Epidermal melanocyte (primary cell): ENCODE data around the gene ATG12.
"Not testable (repeated sequence)": the region's sequence is repeated elsewhere in the genome, so short reads cannot be mapped to it uniquely, and the experiment has no call there.

Source experiments
- DNase-seq: peaks from one replicate; pipeline ENCODE4 v3.0.0; 2011; ENCODE audit warnings: low spot score; ENCODE audit not compliant: insufficient read length

Gene ATG12

DNA sequence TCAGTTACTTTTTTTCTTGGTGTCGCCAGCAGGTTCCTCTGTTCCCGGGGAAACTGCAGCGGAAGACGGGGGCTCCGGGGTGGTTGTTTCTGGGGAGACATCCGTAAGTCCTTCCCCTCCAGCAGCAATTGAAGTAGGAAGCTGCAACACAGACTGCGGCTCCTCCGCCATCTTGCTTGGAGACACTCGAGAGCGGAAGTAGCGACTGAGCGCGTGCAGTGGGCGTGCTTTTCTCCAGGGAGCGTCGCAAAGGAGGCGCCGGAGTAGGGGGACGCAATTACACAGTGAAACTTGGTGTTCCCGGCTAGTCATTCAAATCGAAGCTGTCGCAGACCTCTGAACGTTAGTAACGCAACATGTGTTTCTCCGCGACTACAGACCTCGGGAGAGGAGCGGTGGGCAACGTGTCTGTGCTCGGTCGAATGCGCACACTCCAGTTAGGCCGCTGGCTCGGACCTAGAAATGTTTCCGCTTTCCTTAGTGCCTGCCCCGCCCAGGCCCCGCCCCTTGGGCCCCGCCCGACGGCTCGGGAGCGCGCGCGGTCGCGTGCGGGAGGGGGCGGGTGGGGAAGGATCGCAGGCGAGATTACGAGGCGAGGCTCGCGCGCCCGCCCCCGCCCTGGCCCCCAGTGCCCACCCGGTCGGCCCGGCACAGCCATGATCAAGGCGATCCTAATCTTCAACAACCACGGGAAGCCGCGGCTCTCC is at the start of gene ATG12, which contains the start of gene AP3S1:
TSS of gene ATG12 (minus strand) at position 184 of the 707 bp plus-strand sequence. CDS start at position 171, 13 bp downstream.
TSS of gene AP3S1 (plus strand) at position 554 of the 707 bp plus-strand sequence. CDS start at position 657, 103 bp downstream.
- peak; percentile 64 for DNase-seq

DNA sequence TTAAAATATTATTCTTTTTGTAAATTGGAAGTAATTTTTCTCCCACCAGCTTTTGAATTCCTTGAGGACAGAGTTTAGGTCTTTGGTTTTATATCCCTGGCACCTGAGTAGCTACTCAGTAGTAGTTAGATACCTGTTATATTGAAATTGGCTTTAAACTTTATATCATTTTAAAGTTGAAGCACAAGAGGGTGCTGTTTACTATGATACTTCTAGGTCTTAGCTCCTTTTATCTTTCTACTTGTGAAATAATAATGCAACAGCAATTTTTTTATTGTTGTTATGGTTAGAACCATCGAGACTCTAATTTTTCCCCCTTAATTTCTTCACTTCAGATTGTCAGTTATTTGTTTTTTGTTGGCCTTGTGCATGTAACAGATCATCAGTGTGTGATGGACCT is 46.7 kb upstream of the ATG12 start:
- no peak for DNase-seq

DNA sequence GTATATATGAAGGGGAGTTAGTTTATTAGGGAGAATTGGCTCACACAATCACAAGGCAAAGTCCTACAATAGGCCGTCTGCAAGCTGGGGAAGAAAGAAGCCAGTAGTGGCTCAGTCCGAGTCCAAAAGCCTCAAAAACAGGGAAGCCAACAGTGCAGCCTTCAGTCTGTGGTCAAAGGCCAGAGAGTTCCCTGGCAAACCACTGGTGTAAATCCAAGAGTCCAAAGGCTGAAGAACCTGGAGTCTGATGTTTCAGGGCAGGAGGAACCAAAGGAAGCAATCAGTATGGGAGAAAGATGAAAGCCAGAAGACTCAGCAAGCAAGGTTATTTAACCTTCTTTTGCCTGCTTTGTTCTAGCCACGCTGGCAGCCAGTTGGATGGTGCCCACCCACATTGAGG is 43.8 kb upstream of the ATG12 start:
- DNase-seq, result not testable (repeated sequence)

- DNase-seq, result no peak
Measured at GRCh38 chr5:115884704-115885103, 43.3 kb upstream of the ATG12 start.

DNA sequence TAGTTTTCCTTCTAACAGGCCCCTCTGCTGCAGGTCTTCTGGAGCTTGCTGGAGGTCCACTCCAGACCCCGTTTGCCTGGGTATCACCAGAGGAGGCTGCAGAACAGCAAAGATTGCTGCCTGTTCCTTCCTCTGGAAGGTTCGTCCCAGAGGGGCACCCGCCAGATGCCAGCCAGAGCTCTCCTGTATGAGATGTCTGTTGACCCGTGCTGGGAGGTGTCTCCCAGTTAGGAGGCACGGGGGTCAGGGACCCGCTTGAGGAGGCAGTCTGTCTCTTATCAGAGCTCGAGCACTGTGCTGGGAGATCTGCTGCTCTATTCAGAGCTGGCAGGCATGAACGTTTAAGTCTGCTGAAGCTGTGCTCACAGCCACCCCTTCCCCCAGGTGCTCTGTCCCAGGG is 41.1 kb upstream of the ATG12 start:
- DNase-seq, result not testable (repeated sequence)

GRCh38 chr5:115877342-115877741 is 36.0 kb upstream of the ATG12 start:
- not testable (repeated sequence) for DNase-seq

DNA sequence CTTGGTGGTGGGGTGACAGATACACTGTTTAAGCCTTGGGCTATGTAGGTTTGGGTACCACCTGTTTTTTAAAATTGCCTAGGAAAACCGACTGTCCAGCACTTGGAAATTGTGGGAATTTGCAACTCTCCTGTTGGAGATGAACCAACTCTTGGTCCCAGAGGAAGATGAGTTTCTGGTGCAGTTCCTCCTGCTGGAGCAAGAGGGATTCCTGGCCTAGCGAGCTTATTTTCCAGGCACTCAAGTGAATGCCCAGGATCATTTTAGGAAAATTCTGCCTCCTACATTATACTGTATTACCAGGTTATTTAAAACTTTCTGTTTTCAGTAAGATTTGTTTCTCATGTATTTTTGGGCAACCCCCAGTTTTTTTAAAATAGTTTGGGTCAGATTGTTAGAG is 34.1 kb upstream of the ATG12 start:
- no peak for DNase-seq

DNA sequence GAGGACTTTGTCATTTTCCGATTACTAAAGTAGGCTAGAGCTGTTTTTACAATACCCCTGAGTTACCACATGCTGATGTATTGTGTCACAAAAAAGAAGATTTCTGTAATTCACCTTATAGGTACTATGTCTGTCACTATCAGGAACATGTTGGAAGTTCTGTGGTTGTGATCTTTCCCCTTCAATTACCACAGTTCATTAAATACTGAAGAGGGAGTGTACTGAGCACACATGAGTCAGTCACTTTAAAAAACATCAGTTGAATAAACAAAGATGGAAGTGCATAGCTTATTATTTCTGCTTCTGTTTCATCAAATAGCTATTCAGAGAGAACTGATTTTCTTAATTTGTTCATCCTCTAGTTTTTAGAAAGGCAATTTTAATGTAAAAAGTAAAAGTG is 32.0 kb upstream of the ATG12 start:
- DNase-seq, result no peak

DNA sequence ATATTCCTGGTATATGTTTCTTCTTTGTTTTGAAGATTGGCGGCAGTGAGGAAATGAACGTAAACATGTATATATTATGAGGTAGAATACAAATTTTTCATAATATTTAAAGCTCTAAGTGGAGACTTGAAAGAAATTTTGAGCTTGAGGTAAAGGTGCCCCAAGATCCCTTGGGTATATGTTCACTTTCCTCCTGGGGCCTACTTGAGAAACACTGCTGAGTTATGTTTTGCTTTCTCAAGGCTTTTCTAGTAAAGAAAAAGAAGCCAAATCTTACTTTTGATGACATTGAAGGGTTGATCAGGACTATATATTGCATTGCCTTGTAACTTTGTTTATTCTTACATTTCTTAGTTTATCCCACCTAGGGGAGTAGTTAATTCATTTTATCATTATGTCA is 31.1 kb upstream of the ATG12 start:
- no peak for DNase-seq

DNA sequence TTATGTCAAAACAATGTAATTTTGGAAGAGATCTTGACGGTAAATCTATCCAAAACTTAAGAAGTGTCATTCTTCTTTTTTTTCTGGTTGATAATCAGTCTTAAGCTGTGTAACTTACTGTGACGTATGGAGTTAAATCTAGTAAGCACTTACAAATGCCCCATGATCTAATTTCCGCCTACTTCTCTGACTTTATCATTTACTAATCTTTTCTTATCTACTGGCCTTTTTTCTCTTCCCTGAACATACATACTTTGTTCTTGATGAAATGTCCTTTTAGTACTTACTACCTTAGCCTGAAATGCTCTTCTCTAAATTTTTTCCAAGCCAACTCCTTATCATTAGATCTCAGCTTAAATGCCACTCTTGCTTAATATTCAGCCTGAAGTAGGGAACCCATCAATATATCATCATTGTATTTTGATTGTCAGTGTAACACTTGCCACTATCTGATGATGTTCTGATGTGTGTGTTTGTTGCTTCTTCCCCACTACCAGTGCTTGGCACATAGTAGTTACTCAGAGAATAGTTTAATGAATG is 28.0 kb upstream of the ATG12 start:
- DNase-seq, result no peak

DNA sequence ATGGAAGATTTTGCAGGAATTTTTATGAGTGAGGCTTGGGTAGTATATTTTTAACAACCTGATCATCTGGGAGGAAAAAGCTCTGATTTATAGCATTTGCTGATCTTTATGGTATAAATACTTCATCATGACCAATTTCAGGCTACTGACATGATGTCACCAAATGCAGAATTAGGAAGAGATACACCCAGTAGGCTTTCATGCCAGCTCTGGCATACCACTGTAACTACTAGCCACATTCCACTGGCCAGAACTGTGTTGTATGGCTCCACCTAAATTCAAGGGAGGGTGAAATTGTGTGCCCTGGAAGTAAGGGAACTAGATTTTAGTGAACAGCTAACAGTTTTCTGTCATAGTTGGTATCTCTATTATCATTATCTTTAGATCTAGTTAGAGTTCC is 18.0 kb upstream of the ATG12 start:
- no peak for DNase-seq

DNA sequence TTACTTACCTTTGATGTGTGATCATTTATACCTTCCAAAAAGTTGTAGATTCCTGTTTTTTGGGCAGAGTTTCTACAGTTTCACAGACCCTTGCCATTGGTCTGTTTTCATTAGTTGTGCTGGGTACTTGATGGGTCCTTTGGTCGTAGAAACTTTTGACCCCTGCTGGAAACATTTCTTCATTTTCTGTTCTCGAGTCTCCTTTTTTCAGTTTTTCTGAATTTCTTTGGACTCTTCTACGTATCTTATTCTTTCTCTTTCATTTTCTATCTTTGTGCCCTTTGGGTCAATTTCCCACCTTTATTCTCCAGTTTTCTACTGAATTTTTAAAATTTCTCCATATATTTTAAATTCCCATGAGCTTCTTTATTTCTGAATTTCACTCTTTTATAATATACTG is 17.0 kb upstream of the ATG12 start:
- DNase-seq, result no peak

DNA sequence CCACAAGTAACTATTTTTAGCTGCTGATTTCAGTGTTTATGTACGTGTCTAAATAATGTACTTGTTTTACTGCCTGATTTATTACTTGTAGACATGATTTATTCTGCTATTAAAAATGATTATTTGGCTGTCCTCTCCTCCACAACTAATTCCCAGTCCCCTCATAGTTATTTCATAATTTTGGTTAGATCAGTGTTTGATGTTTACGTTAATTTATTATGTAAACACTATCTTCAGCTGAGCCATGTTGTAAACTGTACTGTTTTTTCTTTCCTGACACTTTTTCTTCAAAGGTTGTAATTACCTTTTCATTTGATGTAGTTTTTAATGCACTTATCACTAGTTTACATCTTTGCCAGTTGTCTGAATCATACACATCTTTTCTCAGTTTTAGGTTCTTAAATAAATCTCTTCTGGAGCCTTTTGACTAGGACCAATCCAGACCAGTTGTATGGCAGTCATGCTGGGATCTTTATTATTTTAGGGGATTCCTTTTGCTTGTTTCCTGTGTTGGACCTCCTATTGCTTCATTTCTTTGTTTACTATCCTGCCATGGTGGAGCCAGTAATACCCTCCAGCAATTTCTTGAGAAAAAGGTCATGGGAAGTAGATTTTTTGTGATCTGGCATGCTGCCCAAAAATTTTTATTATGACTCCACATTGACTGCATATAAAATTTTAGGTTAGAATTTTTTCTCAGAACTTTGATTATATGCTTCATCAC is 16.4 kb upstream of the ATG12 start:
- no peak for DNase-seq

GRCh38 chr5:115857057-115857479 is 15.7 kb upstream of the ATG12 start:
- no peak for DNase-seq

GRCh38 chr5:115855959-115856358 is 14.6 kb upstream of the ATG12 start:
- no peak for DNase-seq

GRCh38 chr5:115854139-115854538 is 12.8 kb upstream of the ATG12 start:
- no peak for DNase-seq

DNA sequence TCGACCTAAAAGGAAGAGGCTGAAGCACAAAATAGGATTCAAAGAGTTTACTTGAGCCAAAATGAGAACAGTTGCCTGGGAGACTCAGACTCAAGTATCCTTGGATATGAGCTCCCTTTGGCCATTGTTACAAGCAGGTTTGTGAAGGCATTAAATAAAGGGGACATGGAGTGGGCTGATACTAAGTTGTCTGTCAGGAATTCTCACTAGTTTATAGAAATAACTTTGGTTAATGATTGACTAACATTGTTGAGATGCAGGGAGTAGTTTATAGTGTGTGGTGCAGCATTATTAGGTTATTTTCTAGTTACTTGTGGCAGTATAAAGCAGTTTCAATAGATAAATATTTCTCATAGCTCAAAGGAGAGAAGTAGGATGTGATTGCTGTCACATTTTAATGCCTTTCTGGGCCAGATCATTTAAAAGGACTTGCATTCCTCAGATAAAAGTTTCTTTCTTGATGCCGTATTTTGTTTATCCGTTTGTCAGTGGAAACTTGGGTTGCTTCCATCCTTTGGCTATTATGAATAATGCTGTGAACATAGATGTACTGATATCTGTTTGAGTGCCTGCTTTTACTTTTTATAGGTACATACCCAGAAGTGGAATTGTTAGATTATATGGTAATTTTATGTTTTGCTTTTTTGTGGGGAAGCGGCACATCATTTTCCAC is 9.5 kb upstream of the ATG12 start:
- DNase-seq, result no peak

DNA sequence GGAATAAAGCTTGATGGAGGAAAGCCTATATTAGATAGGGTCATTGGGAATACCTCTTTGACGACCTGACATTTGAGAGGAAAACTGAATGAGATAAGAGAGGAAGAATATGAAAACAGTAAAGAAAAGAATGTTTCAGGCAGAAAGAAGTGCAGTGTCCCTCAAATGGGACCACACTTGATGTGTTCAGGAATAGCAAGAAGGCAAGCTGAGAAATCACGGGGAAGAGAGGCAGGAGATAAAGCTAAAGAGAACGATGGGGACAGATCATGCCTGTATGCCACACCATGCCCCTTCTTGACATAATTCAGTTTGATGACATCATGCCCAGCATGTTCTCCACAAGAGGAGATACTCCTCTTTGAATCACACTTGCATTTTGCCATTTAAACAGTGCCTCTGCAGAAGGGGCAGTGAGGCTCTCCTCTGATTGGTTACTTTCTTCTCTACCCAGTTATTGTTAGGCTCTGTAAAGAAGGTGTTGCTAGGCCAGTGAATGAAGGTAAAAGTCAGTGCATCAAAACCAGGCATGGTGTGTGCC is 8.0 kb upstream of the ATG12 start:
- DNase-seq, result no peak

DNA sequence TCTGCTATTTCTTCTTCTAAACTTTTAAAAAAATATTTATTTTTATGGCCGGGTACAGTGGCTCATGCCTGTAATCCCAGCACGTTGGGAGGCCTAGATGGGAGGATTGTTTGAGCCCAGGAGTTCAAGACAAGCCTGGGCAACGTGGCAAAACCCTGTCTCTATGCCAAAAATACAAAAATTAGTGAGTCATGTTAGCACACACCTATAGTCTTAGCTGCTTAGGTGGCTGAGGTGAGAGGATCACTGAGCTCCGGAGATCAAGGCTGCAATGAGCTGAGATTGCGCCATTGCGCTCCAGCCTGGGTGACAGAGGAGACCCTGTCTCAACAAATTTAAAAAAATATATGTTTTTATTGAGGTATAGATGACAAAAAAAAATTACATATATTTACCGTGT is 5.9 kb upstream of the ATG12 start:
- DNase-seq, result no peak

DNA sequence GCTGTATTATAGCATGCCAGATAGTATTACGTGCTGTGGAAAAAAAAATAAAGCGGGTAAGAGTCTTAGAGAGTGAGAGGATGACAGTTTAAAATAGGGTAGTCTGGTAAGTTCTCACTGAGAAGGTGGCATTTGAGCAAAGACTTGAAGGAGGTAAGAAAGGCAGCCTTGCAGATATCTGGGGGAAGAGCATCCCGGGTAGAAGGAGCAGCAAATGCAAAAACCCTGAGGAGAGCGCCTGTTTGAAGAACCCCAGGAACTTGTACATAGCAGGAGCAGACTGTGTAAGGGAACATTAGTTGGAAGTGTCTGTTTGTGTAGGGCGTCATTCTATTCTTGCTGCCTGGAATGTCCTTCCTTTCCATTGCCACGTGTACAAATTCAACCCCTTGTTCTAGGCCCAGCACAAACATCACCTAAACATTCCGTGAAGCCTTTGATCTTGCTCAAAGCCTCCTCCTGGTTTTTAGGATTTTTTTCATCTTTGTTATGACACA is 3.0 kb upstream of the ATG12 start:
- DNase-seq, result no peak

DNA sequence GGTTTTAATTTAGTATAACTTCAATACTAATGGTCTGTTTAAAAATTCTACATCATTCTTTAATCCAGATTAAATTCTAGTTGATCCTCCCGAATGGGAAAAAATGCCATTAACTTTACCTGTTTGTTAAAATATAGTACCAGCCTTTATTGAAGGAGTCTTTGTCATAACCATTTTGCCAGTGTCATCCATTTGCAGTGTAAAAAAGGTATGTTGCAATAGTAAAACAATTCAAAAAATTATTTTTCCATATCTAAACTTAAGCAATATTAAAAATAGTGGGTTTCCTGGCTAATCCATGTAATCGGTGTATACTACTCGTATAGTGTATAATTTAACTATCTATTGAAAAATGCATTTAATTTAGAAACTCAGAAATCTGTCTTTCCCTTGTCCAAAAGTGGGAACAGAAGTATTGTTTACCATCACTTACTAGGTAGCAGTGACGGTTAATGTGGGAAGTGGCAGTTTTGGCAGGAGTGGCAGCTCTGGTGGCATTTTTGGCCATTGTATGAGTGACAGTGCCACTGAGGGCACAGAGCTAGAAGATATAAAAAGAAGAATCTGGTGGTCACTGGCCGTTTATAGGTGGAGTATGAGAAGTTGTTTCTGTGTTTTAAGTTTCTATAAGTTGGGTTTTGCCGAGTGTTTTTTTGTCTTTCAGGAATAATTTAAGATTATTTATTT is 2.2 kb upstream of the ATG12 start:
- no peak for DNase-seq
